WTC11 (cell line): ENCODE measurements around the gene MPIG6B.

Source experiments
- CTCF ChIP-seq: fragments of 200-600 bp; IDR thresholded peaks from 2 replicates; pipeline ENCODE4 v1.8.0; 2022; ENCODE audit warnings: antibody characterized with exemption
- ESRRA ChIP-seq: sonication (generic); formaldehyde crosslinking; IDR thresholded peaks from 2 replicates; pipeline ENCODE4 v1.8.1; 2022; ENCODE audit warnings: mild to moderate bottlenecking, missing genetic modification reagents, borderline replicate concordance
- NR3C1 ChIP-seq: sonication (generic); formaldehyde crosslinking; conservative IDR thresholded peaks from 2 replicates; pipeline ENCODE4 v1.8.1; 2023; ENCODE audit warnings: low read depth, mild to moderate bottlenecking, missing genetic modification reagents
- TEAD1 ChIP-seq: sonication (generic); formaldehyde crosslinking; IDR thresholded peaks from 2 replicates; pipeline ENCODE4 v1.8.0; 2022; ENCODE audit warnings: mild to moderate bottlenecking, missing genetic modification reagents
- TF ChIP-seq, protein P1 (sequence below): sonication (generic); formaldehyde crosslinking; IDR thresholded peaks from 2 replicates; pipeline ENCODE4 v1.8.0; 2022; ENCODE audit warnings: mild to moderate bottlenecking, missing genetic modification reagents

DNA sequence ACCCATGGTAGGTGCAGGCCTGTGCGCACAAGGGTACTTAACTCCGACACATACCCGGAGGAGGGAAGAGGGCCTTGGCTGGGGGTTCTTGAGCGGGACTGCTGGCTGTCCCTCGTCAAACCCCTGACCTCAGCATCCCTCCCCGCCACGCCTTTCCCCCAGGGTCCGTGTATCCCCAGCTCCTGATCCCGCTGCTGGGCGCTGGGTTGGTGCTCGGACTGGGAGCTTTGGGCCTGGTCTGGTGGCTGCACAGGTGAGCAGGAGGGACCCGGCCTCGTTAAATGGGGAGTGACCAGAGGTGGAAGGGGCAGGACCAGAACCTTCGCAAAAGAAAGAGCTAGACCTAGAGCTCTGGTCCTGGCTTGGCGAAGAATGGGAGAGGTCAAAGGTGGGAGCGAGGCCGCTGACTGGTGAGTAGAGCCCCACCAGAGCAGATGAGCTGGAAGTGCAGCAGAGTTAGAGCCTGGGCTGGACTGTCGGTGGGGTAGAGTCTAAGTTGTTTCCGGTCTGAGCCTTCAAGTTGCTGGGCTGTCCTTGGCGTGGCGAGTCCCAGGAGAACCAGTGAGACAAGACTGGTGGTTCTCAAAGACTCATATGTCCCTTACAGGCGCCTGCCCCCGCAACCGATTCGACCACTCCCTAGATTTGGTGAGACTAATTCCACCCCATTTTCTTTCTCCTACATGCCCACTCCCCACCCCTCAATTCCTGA lies 963 bp downstream of the MPIG6B start:
- TF ChIP-seq ESRRA (no peak), NR3C1 (no peak), TEAD1 (CRISPR knock-in tag) (no peak), CTCF (no peak)
- TF ChIP-seq, protein P1, sequence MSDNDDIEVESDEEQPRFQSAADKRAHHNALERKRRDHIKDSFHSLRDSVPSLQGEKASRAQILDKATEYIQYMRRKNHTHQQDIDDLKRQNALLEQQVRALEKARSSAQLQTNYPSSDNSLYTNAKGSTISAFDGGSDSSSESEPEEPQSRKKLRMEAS = no peak
